Measurements from ENCODE around the gene TMEM174.

TMEM174 gene

GRCh38 chr5:73154208-73155006, 18.6 kb upstream of the TMEM174 start:
- Histone ChIP-seq H3K4me1 (ENCODE audit: control insufficient read depth, low read depth, low read length) (peaks cover 3% of the 10 kb centered on the region), H3K36me3 (ENCODE audit: control insufficient read depth, low read depth, low read length) (no peaks in the 10 kb centered on the region), H3K27me3 (ENCODE audit: control insufficient read depth, insufficient read depth, low read length) (no peaks in the 10 kb centered on the region), H3K9me3 (ENCODE audit: control insufficient read depth, low read depth, low read length) (no peaks in the 10 kb centered on the region), H3K9ac (ENCODE audit: low read length) (no peak overlapping the region), H3K27ac (ENCODE audit: low read length) (no peak overlapping the region), H3K4me3 (ENCODE audit: low read length) (no peak overlapping the region)

DNA sequence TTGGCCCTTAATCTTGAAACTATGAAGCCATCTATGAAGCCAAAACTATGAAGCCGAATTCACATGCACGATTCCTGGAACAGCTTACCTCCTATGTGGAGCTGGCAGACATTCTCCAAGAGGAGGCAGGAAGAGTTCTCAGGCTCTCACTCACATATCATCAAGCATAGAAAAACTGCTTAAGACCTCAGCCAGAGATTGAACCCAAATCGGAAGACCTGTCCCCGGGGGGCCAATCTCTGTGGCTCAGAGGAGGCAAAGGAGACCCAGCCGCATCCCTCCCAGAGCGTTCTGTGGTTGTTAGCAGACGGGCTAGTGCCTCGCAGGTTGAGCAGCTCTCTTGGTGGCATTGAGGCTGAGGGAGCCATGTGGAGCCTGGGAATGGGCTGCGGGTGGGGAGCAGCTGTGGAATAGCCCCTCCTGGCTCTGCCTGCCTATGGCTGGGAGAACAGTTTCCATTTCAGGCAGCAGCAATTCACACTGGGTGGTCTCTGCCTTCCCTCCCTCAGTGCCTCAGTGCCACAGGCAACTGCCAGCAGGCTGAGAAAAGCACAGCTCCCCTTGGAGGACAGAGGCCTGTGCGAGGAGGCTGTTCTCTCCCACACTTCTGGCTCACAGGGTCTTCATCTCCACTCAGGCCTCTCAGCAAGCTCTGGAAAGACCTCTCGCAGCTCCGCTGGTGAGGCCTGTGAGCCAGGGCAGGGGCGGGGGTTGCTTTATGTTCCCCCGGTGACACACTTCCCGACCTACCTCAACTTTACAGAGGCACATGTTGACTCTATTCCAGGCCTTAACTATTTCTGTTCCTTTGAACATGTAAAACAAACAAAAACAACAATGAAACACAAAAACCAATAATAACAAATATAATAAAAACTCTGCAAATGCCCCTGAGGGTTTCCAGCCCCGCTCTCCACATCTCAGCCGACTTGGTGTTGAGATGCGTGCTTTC, 17.4 kb upstream of the TMEM174 start:
- H3K9me3 ChIP-seq (ENCODE audit: control insufficient read depth, low read depth, low read length) = no peaks in the 10 kb centered on the region
- no peak overlapping the region for H3K9ac ChIP-seq (ENCODE audit: low read length)
- no peak overlapping the region for H3K27ac ChIP-seq (ENCODE audit: low read length)
- H3K4me3 ChIP-seq (ENCODE audit: low read length) = no peak overlapping the region
- no peaks in the 10 kb centered on the region for H3K36me3 ChIP-seq (ENCODE audit: control insufficient read depth, low read depth, low read length)
- no peaks in the 10 kb centered on the region for H3K27me3 ChIP-seq (ENCODE audit: control insufficient read depth, insufficient read depth, low read length)
- peaks cover 3% of the 10 kb centered on the region for H3K4me1 ChIP-seq (ENCODE audit: control insufficient read depth, low read depth, low read length)

DNA sequence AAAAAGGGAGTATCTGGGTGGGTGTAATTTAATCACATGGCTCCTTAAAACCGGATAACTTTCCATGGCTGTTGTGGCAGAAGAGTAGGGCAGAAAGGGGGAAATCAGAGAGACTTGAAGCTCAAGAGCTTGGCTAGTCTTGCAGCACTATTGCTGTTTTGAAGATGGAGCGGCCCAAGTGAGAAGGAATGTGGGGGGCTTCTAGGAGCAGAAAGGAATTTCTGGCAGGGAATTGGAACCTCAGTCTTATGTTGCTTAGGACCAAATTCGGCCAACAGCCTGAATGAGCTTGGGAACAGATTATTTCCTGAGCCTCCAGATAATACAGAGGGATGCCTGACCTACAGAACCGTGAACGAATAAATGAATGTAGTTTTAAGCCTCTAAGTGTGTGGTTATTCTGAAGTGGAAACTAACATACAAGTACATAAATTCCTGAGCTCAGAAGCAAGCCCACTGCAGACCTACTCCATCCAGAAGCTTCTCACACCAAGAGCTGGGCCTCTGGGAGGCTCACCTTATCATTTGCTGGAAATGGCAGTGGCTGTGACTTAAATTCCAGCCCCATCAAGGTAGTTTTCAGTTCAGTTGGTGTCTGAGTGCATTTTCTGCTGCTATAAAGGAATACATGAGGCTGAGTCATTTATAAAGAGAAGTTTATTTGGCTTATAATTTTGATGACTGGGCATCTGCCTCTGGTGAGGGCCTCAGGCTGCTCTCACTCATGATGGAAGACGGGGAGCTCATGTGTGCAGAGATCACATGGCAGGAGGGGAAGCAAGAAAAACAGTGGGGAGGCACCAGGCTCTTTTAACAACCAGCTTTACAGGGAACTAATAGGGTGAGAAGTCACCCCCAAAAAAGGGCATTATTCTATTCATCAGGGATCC, 15.3 kb upstream of the TMEM174 start:
- peaks cover 3% of the 10 kb centered on the region for H3K4me1 ChIP-seq (ENCODE audit: control insufficient read depth, low read depth, low read length)
- no peak overlapping the region for H3K27ac ChIP-seq (ENCODE audit: low read length)
- H3K27me3 ChIP-seq (ENCODE audit: control insufficient read depth, insufficient read depth, low read length) = no peaks in the 10 kb centered on the region
- H3K36me3 ChIP-seq (ENCODE audit: control insufficient read depth, low read depth, low read length) = no peaks in the 10 kb centered on the region
- no peaks in the 10 kb centered on the region for H3K9me3 ChIP-seq (ENCODE audit: control insufficient read depth, low read depth, low read length)
- H3K9ac ChIP-seq (ENCODE audit: low read length) = no peak overlapping the region
- H3K4me3 ChIP-seq (ENCODE audit: low read length) = no peak overlapping the region

DNA sequence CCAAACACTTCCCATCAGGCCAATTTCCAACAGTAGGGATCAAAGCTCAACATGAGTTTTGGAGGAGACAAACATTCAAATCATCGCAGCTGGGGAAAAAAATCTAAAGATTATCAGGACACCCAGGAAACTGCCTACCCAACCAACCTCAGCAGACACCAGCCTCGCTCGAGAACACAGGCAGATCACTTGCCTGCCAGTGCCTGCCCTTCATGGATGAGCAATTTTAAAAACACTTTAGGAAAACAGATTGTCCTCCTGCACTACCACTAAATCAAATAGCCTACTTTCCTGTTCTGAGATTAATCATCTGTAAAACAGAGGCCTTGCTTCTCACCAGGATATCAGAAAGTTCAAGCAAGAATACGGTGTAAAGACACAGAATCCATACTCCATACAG, 14.7 kb upstream of the TMEM174 start:
- Histone ChIP-seq H3K27ac (ENCODE audit: low read length) (no peak overlapping the region), H3K9me3 (ENCODE audit: control insufficient read depth, low read depth, low read length) (no peaks in the 10 kb centered on the region), H3K9ac (ENCODE audit: low read length) (no peak overlapping the region), H3K4me3 (ENCODE audit: low read length) (no peak overlapping the region), H3K36me3 (ENCODE audit: control insufficient read depth, low read depth, low read length) (no peaks in the 10 kb centered on the region), H3K27me3 (ENCODE audit: control insufficient read depth, insufficient read depth, low read length) (no peaks in the 10 kb centered on the region), H3K4me1 (ENCODE audit: control insufficient read depth, low read depth, low read length) (peaks cover 3% of the 10 kb centered on the region)

- Histone ChIP-seq H3K27me3 (ENCODE audit: control insufficient read depth, insufficient read depth, low read length) (no peaks in the 10 kb centered on the region), H3K4me3 (ENCODE audit: low read length) (no peak overlapping the region), H3K36me3 (ENCODE audit: control insufficient read depth, low read depth, low read length) (no peaks in the 10 kb centered on the region), H3K4me1 (ENCODE audit: control insufficient read depth, low read depth, low read length) (peaks cover 3% of the 10 kb centered on the region), H3K9ac (ENCODE audit: low read length) (no peak overlapping the region), H3K9me3 (ENCODE audit: control insufficient read depth, low read depth, low read length) (no peaks in the 10 kb centered on the region), H3K27ac (ENCODE audit: low read length) (no peak overlapping the region)
Observed at GRCh38 chr5:73160239-73160671, 12.7 kb upstream of the TMEM174 start.

GRCh38 chr5:73170522-73170921, 2.5 kb upstream of the TMEM174 start:
- no peaks in the 10 kb centered on the region for H3K27me3 ChIP-seq (ENCODE audit: control insufficient read depth, insufficient read depth, low read length)
- H3K27ac ChIP-seq (ENCODE audit: low read length) = no peak overlapping the region
- no peak overlapping the region for H3K9ac ChIP-seq (ENCODE audit: low read length)
- H3K36me3 ChIP-seq (ENCODE audit: control insufficient read depth, low read depth, low read length) = no peaks in the 10 kb centered on the region
- no peak overlapping the region for H3K4me3 ChIP-seq (ENCODE audit: low read length)
- no peaks in the 10 kb centered on the region for H3K9me3 ChIP-seq (ENCODE audit: control insufficient read depth, low read depth, low read length)
- H3K4me1 ChIP-seq (ENCODE audit: control insufficient read depth, low read depth, low read length) = no peaks in the 10 kb centered on the region

- Histone ChIP-seq H3K9me3 (ENCODE audit: control insufficient read depth, low read depth, low read length) (no peaks in the 10 kb centered on the region), H3K27me3 (ENCODE audit: control insufficient read depth, insufficient read depth, low read length) (no peaks in the 10 kb centered on the region), H3K36me3 (ENCODE audit: control insufficient read depth, low read depth, low read length) (no peaks in the 10 kb centered on the region), H3K4me1 (ENCODE audit: control insufficient read depth, low read depth, low read length) (no peaks in the 10 kb centered on the region), H3K9ac (ENCODE audit: low read length) (no peak overlapping the region), H3K27ac (ENCODE audit: low read length) (no peak overlapping the region), H3K4me3 (ENCODE audit: low read length) (no peak overlapping the region)
Observed at GRCh38 chr5:73171495-73171894, 1.5 kb upstream of the TMEM174 start.

GRCh38 chr5:73174100-73174815, 1.3 kb downstream of the TMEM174 start:
- H3K27ac ChIP-seq (ENCODE audit: low read length) = no peak overlapping the region
- H3K36me3 ChIP-seq (ENCODE audit: control insufficient read depth, low read depth, low read length) = no peaks in the 10 kb centered on the region
- no peaks in the 10 kb centered on the region for H3K9me3 ChIP-seq (ENCODE audit: control insufficient read depth, low read depth, low read length)
- H3K27me3 ChIP-seq (ENCODE audit: control insufficient read depth, insufficient read depth, low read length) = no peaks in the 10 kb centered on the region
- no peaks in the 10 kb centered on the region for H3K4me1 ChIP-seq (ENCODE audit: control insufficient read depth, low read depth, low read length)
- H3K4me3 ChIP-seq (ENCODE audit: low read length) = no peak overlapping the region
- H3K9ac ChIP-seq (ENCODE audit: low read length) = no peak overlapping the region

GRCh38 chr5:73176250-73176649, 3.3 kb downstream of the TMEM174 start:
- H3K9me3 ChIP-seq (ENCODE audit: control insufficient read depth, low read depth, low read length) = no peaks in the 10 kb centered on the region
- no peak overlapping the region for H3K9ac ChIP-seq (ENCODE audit: low read length)
- no peaks in the 10 kb centered on the region for H3K27me3 ChIP-seq (ENCODE audit: control insufficient read depth, insufficient read depth, low read length)
- H3K36me3 ChIP-seq (ENCODE audit: control insufficient read depth, low read depth, low read length) = no peaks in the 10 kb centered on the region
- no peak overlapping the region for H3K27ac ChIP-seq (ENCODE audit: low read length)
- H3K4me3 ChIP-seq (ENCODE audit: low read length) = no peak overlapping the region
- H3K4me1 ChIP-seq (ENCODE audit: control insufficient read depth, low read depth, low read length) = no peaks in the 10 kb centered on the region

DNA sequence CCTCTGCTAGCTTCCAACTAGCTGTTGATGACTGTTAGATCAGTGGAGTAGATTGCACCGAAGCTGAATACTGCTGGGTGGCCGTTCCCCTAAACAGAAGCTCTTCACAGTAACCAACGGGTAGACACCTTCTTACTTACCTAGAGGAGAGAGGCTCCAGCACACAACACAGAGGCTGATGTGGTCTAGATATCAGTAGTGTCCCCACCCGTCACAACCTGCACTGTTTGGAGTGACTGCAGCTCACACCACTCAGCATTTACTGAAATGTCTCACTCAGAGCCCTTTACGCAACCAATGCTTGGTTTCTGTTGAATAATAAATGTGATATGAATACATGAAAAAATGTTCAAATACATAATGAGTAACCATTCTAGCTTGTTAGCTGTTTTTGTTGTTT, 5.3 kb downstream of the TMEM174 start:
- no peaks in the 10 kb centered on the region for H3K36me3 ChIP-seq (ENCODE audit: control insufficient read depth, low read depth, low read length)
- H3K27me3 ChIP-seq (ENCODE audit: control insufficient read depth, insufficient read depth, low read length) = no peaks in the 10 kb centered on the region
- H3K27ac ChIP-seq (ENCODE audit: low read length) = no peak overlapping the region
- H3K9ac ChIP-seq (ENCODE audit: low read length) = no peak overlapping the region
- H3K4me3 ChIP-seq (ENCODE audit: low read length) = no peak overlapping the region
- H3K4me1 ChIP-seq (ENCODE audit: control insufficient read depth, low read depth, low read length) = no peaks in the 10 kb centered on the region
- H3K9me3 ChIP-seq (ENCODE audit: control insufficient read depth, low read depth, low read length) = no peaks in the 10 kb centered on the region
